Prostate gland (tissue), 2 donors: ENCODE results near the gene PPP1R12B. TPM values are rescaled to one million over a fixed set of nuclear protein-coding genes. Genes with fewer than 3 reads are reported as not detected.
"Not testable (repeated sequence)": the region's sequence is repeated elsewhere in the genome, so short reads cannot be mapped to it uniquely, and the experiment has no call there.

Experiments
- DNase-seq: peaks from one replicate; pipeline ENCODE4 v3.0.0-alpha.2; 2019; ENCODE audit warnings: low spot score
- H3K27ac ChIP-seq, 2 donors: fragments of 200-600 bp; sonication (generic); 2 replicates each; pipeline ENCODE4 v1.5.1; 2017 to 2019
- H3K27me3 ChIP-seq: fragments of 200-600 bp; sonication (generic); replicated peaks from 2 replicates; pipeline ENCODE4 v1.5.1; 2019; ENCODE audit not compliant: insufficient read depth
- H3K36me3 ChIP-seq, 2 donors: fragments of 200-600 bp; sonication (generic); 1 replicate in 1 of 2; 2 replicates in 1 of 2; pipeline versions ENCODE4 v1.5.1 to v1.8.1; 2017 to 2019
- H3K4me1 ChIP-seq: fragments of 200-600 bp; sonication (generic); replicated peaks from 2 replicates; pipeline ENCODE4 v1.5.1; 2019
- H3K4me3 ChIP-seq, 2 donors: fragments of 200-600 bp; sonication (generic); 2 replicates each; pipeline ENCODE4 v1.5.1; 2017 to 2019
- H3K9me3 ChIP-seq: fragments of 200-600 bp; sonication (generic); 2 replicates; pipeline ENCODE4 v1.5.1; 2017
- CTCF ChIP-seq, 4 experiments: fragments of 200-600 bp in 2 of 4; fragments of 450-650 bp in 2 of 4; sonication (generic) in 2 of 4; IDR thresholded peaks; 1 replicate in 3 of 4; 2 replicates in 1 of 4; pipeline ENCODE4 v1.5.1; 2016 to 2019; ENCODE audit warnings: antibody characterized with exemption in 4 of 4, mild to moderate bottlenecking in 2 of 4, moderate library complexity in 2 of 4
- POLR2A ChIP-seq: fragments of 450-650 bp; IDR thresholded peaks from one replicate; pipeline ENCODE4 v1.6.1; 2016; ENCODE audit warnings: antibody characterized with exemption, mild to moderate bottlenecking
- POLR2AphosphoS5 ChIP-seq: sonication (generic); formaldehyde crosslinking; IDR thresholded peaks from one replicate; pipeline ENCODE4 v1.6.1; 2017; ENCODE audit warnings: antibody characterized with exemption
- WGBS: methylation state at CpG from one replicate; pipeline ENCODE4 v1.1.5; 2018; 5-methylcytosine and 5-hydroxymethylcytosine counted together
- intact Hi-C: fragments of 100-400 bp; cut with DNase I; formaldehyde crosslinking; loops from one replicate; pipeline ENCODE4 v1.14.2; 2022
- total RNA-seq, 2 donors: library from RNA; depleted of rRNA; stranded (reverse); fragments of >200 nt; gene quantifications; one replicate each; pipeline ENCODE4 v1.1.0, GENCODE V29; 2016

Gene PPP1R12B
- total RNA-seq, 2 donors from 2014 or later: 116 to 179 TPM

- no peak for DNase-seq
- no peaks in the 10 kb centered on the region for H3K4me1 ChIP-seq
- H3K9me3 ChIP-seq: no peaks in the 10 kb centered on the region
- no peak overlapping the region for H3K4me3 ChIP-seq
- H3K27me3 ChIP-seq: no peaks in the 10 kb centered on the region
- H3K27ac ChIP-seq: no peak overlapping the region
- intact Hi-C loops: no loop called here
- no peaks in the 10 kb centered on the region for H3K36me3 ChIP-seq
- WGBS: 41% methylated on average over 1 of the region's 1 CpG
- TF ChIP-seq POLR2A (no peak), CTCF (IDR thresholded peaks at IDR 0.05) (no peak), POLR2AphosphoS5 (no peak)
Measured at GRCh38 chr1:202416641-202417040, 68.1 kb downstream of the PPP1R12B start.

- intact Hi-C loops, H3K27me3 ChIP-seq, DNase-seq, H3K36me3 ChIP-seq, H3K4me1 ChIP-seq, H3K4me3 ChIP-seq, H3K27ac ChIP-seq, H3K9me3 ChIP-seq: not testable (repeated sequence)
- WGBS: 43% methylated on average over 4 of the region's 4 CpGs
Measured at GRCh38 chr1:202417141-202417540, 68.6 kb downstream of the PPP1R12B start.

GRCh38 chr1:202417762-202418201, 69.3 kb downstream of the PPP1R12B start:
- H3K36me3 ChIP-seq, intact Hi-C loops, H3K27ac ChIP-seq, H3K9me3 ChIP-seq, H3K27me3 ChIP-seq, H3K4me3 ChIP-seq, H3K4me1 ChIP-seq, DNase-seq: not testable (repeated sequence)

- H3K27ac ChIP-seq, H3K36me3 ChIP-seq, H3K4me1 ChIP-seq, H3K4me3 ChIP-seq, DNase-seq, H3K27me3 ChIP-seq, H3K9me3 ChIP-seq, intact Hi-C loops: not testable (repeated sequence)
- 86% methylated on average over 3 of the region's 3 CpGs for WGBS
Measured at GRCh38 chr1:202419731-202420130, 71.2 kb downstream of the PPP1R12B start.

- DNase-seq, H3K4me3 ChIP-seq, intact Hi-C loops, H3K4me1 ChIP-seq, H3K27me3 ChIP-seq, H3K36me3 ChIP-seq, H3K9me3 ChIP-seq, H3K27ac ChIP-seq: not testable (repeated sequence)
- WGBS: 87% methylated on average over 2 of the region's 3 CpGs
Measured at GRCh38 chr1:202420422-202421094, 72.1 kb downstream of the PPP1R12B start.

- H3K9me3 ChIP-seq, H3K36me3 ChIP-seq, H3K27ac ChIP-seq, DNase-seq, intact Hi-C loops, H3K27me3 ChIP-seq, H3K4me1 ChIP-seq, H3K4me3 ChIP-seq: not testable (repeated sequence)
Measured at GRCh38 chr1:202422709-202423108, 74.2 kb downstream of the PPP1R12B start.

- H3K4me1 ChIP-seq, H3K4me3 ChIP-seq, H3K27me3 ChIP-seq, H3K27ac ChIP-seq, H3K36me3 ChIP-seq, DNase-seq, H3K9me3 ChIP-seq, intact Hi-C loops: not testable (repeated sequence)
- WGBS: 91% methylated on average over 5 of the region's 5 CpGs
Measured at GRCh38 chr1:202424260-202424659, 75.8 kb downstream of the PPP1R12B start.

- H3K9me3 ChIP-seq, H3K36me3 ChIP-seq, H3K27me3 ChIP-seq, H3K4me3 ChIP-seq, H3K27ac ChIP-seq, intact Hi-C loops, DNase-seq, H3K4me1 ChIP-seq: not testable (repeated sequence)
- 76% methylated on average over 1 of the region's 1 CpG for WGBS
Measured at GRCh38 chr1:202430111-202430510, 81.6 kb downstream of the PPP1R12B start.

- 69% methylated on average over 2 of the region's 2 CpGs for whole genome bisulfite sequencing
- H3K27me3 ChIP-seq, H3K4me1 ChIP-seq, H3K27ac ChIP-seq, intact Hi-C loops, H3K9me3 ChIP-seq, H3K36me3 ChIP-seq, DNase-seq, H3K4me3 ChIP-seq: not testable (repeated sequence)
Measured at GRCh38 chr1:202432338-202432737, 83.8 kb downstream of the PPP1R12B start.
